Heart left ventricle (tissue), 16 donors: ENCODE results near the gene FAM25A. TPM values are rescaled to one million over a fixed set of nuclear protein-coding genes. Genes with fewer than 3 reads are reported as not detected.

ENCODE experiments used
- ATAC-seq, 4 donors: fragments of 200-7000 bp; cut with Tn5 transposase; one replicate each; pipeline ENCODE4 v1.9.1; 2020 to 2022; ENCODE audit warnings: moderate library complexity in 4 of 4, mild to moderate bottlenecking in 3 of 4, moderate number of reproducible peaks in 1 of 4
- DNase-seq, 5 donors: peaks; one replicate each; pipeline ENCODE4 v3.0.0-alpha.2; 2020
- H3K27ac ChIP-seq, 12 donors: fragments of 200-600 bp; sonication (generic) in 4 of 12; one replicate each; pipeline versions ENCODE4 v1.5.0 to v1.8.0; 2016 to 2022; ENCODE audit warnings: mild to moderate bottlenecking in 2 of 12
- H3K27me3 ChIP-seq, 9 donors: fragments of 200-600 bp; sonication (generic) in 2 of 9; one replicate each; pipeline versions ENCODE4 v1.5.1 to v1.8.0; 2016 to 2022; ENCODE audit warnings: mild to moderate bottlenecking in 3 of 9
- H3K36me3 ChIP-seq, 9 donors: fragments of 200-600 bp; sonication (generic) in 2 of 9; one replicate each; pipeline versions ENCODE4 v1.5.0 to v1.8.0; 2018 to 2022; ENCODE audit warnings: mild to moderate bottlenecking in 2 of 9
- H3K4me1 ChIP-seq, 12 donors: fragments of 200-600 bp; sonication (generic) in 4 of 12; one replicate each; pipeline versions ENCODE4 v1.5.0 to v1.8.0; 2016 to 2022; ENCODE audit warnings: mild to moderate bottlenecking in 3 of 12
- H3K4me3 ChIP-seq, 12 donors: fragments of 200-600 bp; sonication (generic) in 4 of 12; one replicate each; pipeline versions ENCODE4 v1.5.0 to v1.8.0; 2017 to 2022; ENCODE audit warnings: mild to moderate bottlenecking in 9 of 12, moderate library complexity in 4 of 12
- H3K9me3 ChIP-seq, 12 donors: fragments of 200-600 bp; sonication (generic) in 4 of 12; one replicate each; pipeline versions ENCODE4 v1.5.0 to v1.8.0; 2016 to 2022; ENCODE audit warnings: mild to moderate bottlenecking in 1 of 12
- POLR2A ChIP-seq, 2 donors: fragments of 450-650 bp; IDR thresholded peaks; one replicate each; pipeline ENCODE4 v1.6.1; 2017; ENCODE audit warnings: antibody characterized with exemption in 2 of 2, mild to moderate bottlenecking in 2 of 2, moderate library complexity in 2 of 2
- WGBS, 4 donors: extraction: QIAGEN DNeasy Blood & Tissue Kit in 2 of 4; methylation state at CpG; one replicate each; pipeline versions ENCODE4 v1.1.5 to v1.1.7; 2013 to 2018; 5-methylcytosine and 5-hydroxymethylcytosine counted together
- intact Hi-C, 10 donors: fragments of 100-400 bp; cut with DNase I; formaldehyde crosslinking; loops; one replicate each; pipeline versions ENCODE4 v1.11.1 to v1.14.2; 2022
- polyA plus RNA-seq, 2 donors: library from polyadenylated mRNA; stranded (reverse); fragments of 200-250 nt; gene quantifications; one replicate each; pipeline ENCODE4 v1.2.3, GENCODE V29; 2013
- total RNA-seq, 9 donors: library from RNA; depleted of rRNA in 2 of 9; stranded (reverse); fragments of >200 nt in 2 of 9; fragmentation: NEBNext Ultra II Directional in 3 of 9; extraction: Animal tissue kit (Norgen Biotek cat#: 25700) in 3 of 9; gene quantifications; one replicate each; pipeline versions ENCODE4 v1.1.0 to v1.2.4, GENCODE V29; 2016 to 2023
- TF ChIP-seq, protein P1 (sequence below), 12 donors: fragments of 200-600 bp; sonication (generic) in 4 of 12; IDR thresholded peaks; one replicate each; pipeline versions ENCODE4 v1.5.0 to v1.8.0; 2018 to 2022; ENCODE audit warnings: antibody characterized with exemption in 12 of 12, mild to moderate bottlenecking in 5 of 12
- donor health status: ischemic (EF 13 %, LVEDD 7.1; RV severe dilation, severe dysfunction).
- donor health status: healthy with polysubstance abuse.
- donor health status: DM: no; HTN: yes; CAD: no.
- donor health status: DM: no; HTN: no; CAD: no.
- donor health status: ischemic (EF 25% LVEDD 6.9; RV normal size, moderate dysfunction).
- donor health status: ischemic (EF 25% LVEDD 5.7; RV mildly dilated, moderate dysfunction).
- donor health status: healthy.
- donor health status: DM: yes; HTN: yes; CAD: no.
- donor health status: ischemic (EF 35%, LVEDD 5.7; RV mildly dilated, moderate dysfunction).
- donor health status: nonischemic (EF 11% LVEDD 7.7; RV severe dilation, severe dysfunction).
- donor health status: DM: yes; HTN: yes; CAD: no.
- donor health status: PGD.
- donor health status: ischemic (EF 29% LVEDD 5.4; RV normal size, mild dysfunction).
- donor health status: nonischemic (EF 23%, LVEDD 6.1; RV moderate dilation, normal function).

The FAM25A gene
- total and polyA plus RNA-seq, 11 donors, result not detected

- H3K27ac ChIP-seq, result no peak overlapping the region
- DNase-seq (no peak), ATAC-seq (no peak)
- H3K27me3 ChIP-seq, result no peaks in the 10 kb centered on the region
- H3K4me1 ChIP-seq, result no peaks in the 10 kb centered on the region
- no peak overlapping the region for H3K4me3 ChIP-seq
- WGBS, 4 donors, result 97 to 99% (median 98%) methylated on average over 2 of the region's 2 CpGs
- intact Hi-C loops, result no loop called here
- TF ChIP-seq POLR2A (IDR thresholded peaks at IDR 0.05), result no peak
- TF ChIP-seq, protein P1, sequence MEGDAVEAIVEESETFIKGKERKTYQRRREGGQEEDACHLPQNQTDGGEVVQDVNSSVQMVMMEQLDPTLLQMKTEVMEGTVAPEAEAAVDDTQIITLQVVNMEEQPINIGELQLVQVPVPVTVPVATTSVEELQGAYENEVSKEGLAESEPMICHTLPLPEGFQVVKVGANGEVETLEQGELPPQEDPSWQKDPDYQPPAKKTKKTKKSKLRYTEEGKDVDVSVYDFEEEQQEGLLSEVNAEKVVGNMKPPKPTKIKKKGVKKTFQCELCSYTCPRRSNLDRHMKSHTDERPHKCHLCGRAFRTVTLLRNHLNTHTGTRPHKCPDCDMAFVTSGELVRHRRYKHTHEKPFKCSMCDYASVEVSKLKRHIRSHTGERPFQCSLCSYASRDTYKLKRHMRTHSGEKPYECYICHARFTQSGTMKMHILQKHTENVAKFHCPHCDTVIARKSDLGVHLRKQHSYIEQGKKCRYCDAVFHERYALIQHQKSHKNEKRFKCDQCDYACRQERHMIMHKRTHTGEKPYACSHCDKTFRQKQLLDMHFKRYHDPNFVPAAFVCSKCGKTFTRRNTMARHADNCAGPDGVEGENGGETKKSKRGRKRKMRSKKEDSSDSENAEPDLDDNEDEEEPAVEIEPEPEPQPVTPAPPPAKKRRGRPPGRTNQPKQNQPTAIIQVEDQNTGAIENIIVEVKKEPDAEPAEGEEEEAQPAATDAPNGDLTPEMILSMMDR (IDR thresholded peaks at IDR 0.05), result no peak
- H3K9me3 ChIP-seq, result no peaks in the 10 kb centered on the region
- peaks cover 6 to 100% (median 95%) of the 10 kb centered on the region in 9 donors for H3K36me3 ChIP-seq
These were observed 46.1 kb downstream of the FAM25A start for GRCh38 chr10:87066178-87066577.

DNA sequence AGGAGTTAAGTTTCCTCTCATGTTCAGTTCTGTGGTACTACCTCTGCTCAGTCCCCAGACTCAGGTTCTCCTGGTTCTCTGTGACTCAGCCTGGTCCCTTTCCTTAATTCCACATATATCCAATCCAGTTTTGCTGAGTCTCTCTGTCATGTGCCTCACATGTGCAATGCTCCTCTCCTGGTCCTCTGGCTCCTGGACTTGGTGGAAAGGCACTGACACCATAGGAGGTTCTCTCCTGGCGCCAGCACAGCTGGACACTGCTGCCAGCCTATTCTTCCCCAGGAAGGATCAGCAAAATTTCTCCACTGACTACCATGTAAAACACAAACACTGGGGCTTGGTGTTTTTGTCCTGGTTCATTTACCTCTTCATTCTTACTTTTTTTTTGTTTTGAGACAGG is 46.8 kb downstream of the FAM25A start:
- no peaks in the 10 kb centered on the region for H3K27me3 ChIP-seq
- no peak overlapping the region for H3K4me3 ChIP-seq
- no peaks in the 10 kb centered on the region for H3K9me3 ChIP-seq
- peaks cover 6 to 100% (median 95%) of the 10 kb centered on the region in 9 donors for H3K36me3 ChIP-seq
- 99 to 100% (median 100%) methylated on average over 1 of the region's 1 CpG for WGBS, 4 donors
- TF ChIP-seq, protein P1 (IDR thresholded peaks at IDR 0.05), result no peak
- no peak for TF ChIP-seq POLR2A (IDR thresholded peaks at IDR 0.05)
- H3K27ac ChIP-seq, result no peak overlapping the region
- no peak for ATAC-seq
- H3K4me1 ChIP-seq, result no peaks in the 10 kb centered on the region
- intact Hi-C loops, result no loop called here
- no peak for DNase-seq

- DNase-seq (no peak), ATAC-seq (no peak)
- intact Hi-C loops, result no loop called here
- Histone ChIP-seq H3K9me3 (no peaks in the 10 kb centered on the region), H3K27ac (no peak overlapping the region), H3K4me3 (no peak overlapping the region), H3K4me1 (no peaks in the 10 kb centered on the region), H3K36me3 (peaks cover 6 to 100% (median 93%) of the 10 kb centered on the region in 9 donors), H3K27me3 (no peaks in the 10 kb centered on the region)
- TF ChIP-seq, protein P1 (IDR thresholded peaks at IDR 0.05), result no peak
- no peak for TF ChIP-seq POLR2A (IDR thresholded peaks at IDR 0.05)
- WGBS, 4 donors, result 74 to 100% (median 91%) methylated on average over 1 of the region's 1 CpG
These were observed 48.2 kb downstream of the FAM25A start for GRCh38 chr10:87068281-87068680.

DNA sequence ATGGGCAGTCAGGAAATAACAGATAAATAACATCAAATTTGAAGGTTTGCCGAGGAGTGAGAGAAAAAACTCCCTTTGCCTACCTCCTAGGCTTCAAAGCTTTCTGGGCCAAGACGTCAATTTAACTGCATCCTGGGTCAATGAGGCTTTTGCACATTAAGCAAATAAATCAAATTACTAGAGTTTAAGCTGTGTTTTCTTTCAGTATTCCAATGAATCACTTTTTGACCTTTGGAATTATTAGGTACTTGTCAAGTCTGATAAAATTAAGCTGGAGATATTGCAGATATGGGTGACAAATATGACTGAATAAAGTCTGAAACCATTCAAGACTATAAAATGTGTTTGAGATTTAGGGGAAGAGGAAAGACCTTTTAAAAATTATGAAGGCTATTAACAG is 52.4 kb downstream of the FAM25A start:
- Histone ChIP-seq H3K36me3 (peaks cover 0 to 91% (median 74%) of the 10 kb centered on the region in 9 donors), H3K4me3 (no peak overlapping the region), H3K27me3 (no peaks in the 10 kb centered on the region), H3K9me3 (no peaks in the 10 kb centered on the region), H3K4me1 (no peaks in the 10 kb centered on the region), H3K27ac (no peak overlapping the region)
- intact Hi-C loops, result no loop called here
- DNase-seq (no peak), ATAC-seq (no peak)
- TF ChIP-seq, protein P1 (IDR thresholded peaks at IDR 0.05), result no peak
- no peak for TF ChIP-seq POLR2A (IDR thresholded peaks at IDR 0.05)
- 82 to 95% (median 90%) methylated on average over 2 of the region's 2 CpGs for WGBS, 4 donors

Other genes starting within 250 kb of the FAM25A start
- 10 to 100 TPM; 22.7 to 93.0 (median 34.3) TPM for gene MMRN2, start 62.7 kb upstream of the FAM25A start, total RNA-seq
- 10 to 100 TPM; 15.8 to 30.9 TPM for gene MMRN2, start 62.7 kb upstream of the FAM25A start, polyA plus RNA-seq
- gene SNCG, start 61.7 kb upstream of the FAM25A start, total RNA-seq, result 10 to 100 TPM in 8 of 9 donors, 1 to 10 TPM in 1; 8.2 to 44.7 (median 17.2) TPM
- 10 to 100 TPM; 18.5 to 36.7 TPM for gene SNCG, start 61.7 kb upstream of the FAM25A start, polyA plus RNA-seq
- gene ADIRF, start 51.8 kb upstream of the FAM25A start, total RNA-seq, result 100 to 1,000 TPM in 1 of 9 donors, 10 to 100 TPM in 8; 21.2 to 189 (median 37.9) TPM
- 100 to 1,000 TPM in 1 of 2 donors, 10 to 100 TPM in 1; 86.1 to 123 TPM for gene ADIRF, start 51.8 kb upstream of the FAM25A start, polyA plus RNA-seq
- gene GLUD1, start 74.5 kb downstream of the FAM25A start, total RNA-seq, result 100 to 1,000 TPM in 7 of 9 donors, 10 to 100 TPM in 2; 93.0 to 138 (median 115) TPM
- 10 to 100 TPM; 42.9 to 88.5 TPM for gene GLUD1, start 74.5 kb downstream of the FAM25A start, polyA plus RNA-seq
- 10 to 100 TPM in 6 of 9 donors, 1 to 10 TPM in 3; 7.1 to 17.7 (median 10.3) TPM for gene SHLD2, start 74.9 kb downstream of the FAM25A start, total RNA-seq
- gene SHLD2, start 74.9 kb downstream of the FAM25A start, polyA plus RNA-seq, result 10 to 100 TPM in 1 of 2 donors, 1 to 10 TPM in 1; 4.3 to 16.6 TPM
- 1 to 10 TPM in 6 of 9 donors, under 1 TPM in 3; 0.56 to 3.3 (median 1.6) TPM for gene NUTM2A, start 205.2 kb downstream of the FAM25A start, total RNA-seq
- 1 to 10 TPM; 1.1 to 3.8 TPM for gene NUTM2A, start 205.2 kb downstream of the FAM25A start, polyA plus RNA-seq